WTC11 (cell line): ENCODE data around the gene RUVBL2. TPM values are rescaled to one million over a fixed set of nuclear protein-coding genes. Genes with fewer than 3 reads are reported as not detected.

Source experiments
- ATAC-seq: fragments of 200-7000 bp; cut with Tn5 transposase; 2 replicates; pipeline ENCODE4 v1.10.0; 2021; ENCODE audit warnings: mild to moderate bottlenecking, moderate library complexity
- CTCF ChIA-PET: fragments of 300-600 bp; sonication (Branson Sonifier 250); formaldehyde crosslinking; loops from one replicate; lab custom pipeline; 2021; ENCODE audit warnings: antibody characterized with exemption; lab: Charles Lee
- POLR2A ChIA-PET: fragments of 350-600 bp; sonication (Branson Sonifier 250); formaldehyde crosslinking; loops from one replicate; lab custom pipeline; 2021; ENCODE audit warnings: antibody characterized with exemption; lab: Charles Lee
- DNase-seq: peaks from one replicate; pipeline ENCODE4 v3.0.0; 2021; ENCODE audit warnings: low spot score
- H3K27ac Mint-ChIP-seq: 2 replicates; pipeline ENCODE4 v1.8.0; 2021; ENCODE audit warnings: mixed read lengths
- H3K27me3 Mint-ChIP-seq: 2 replicates; pipeline ENCODE4 v1.8.0; 2021; ENCODE audit warnings: low read depth, mild to moderate bottlenecking, moderate library complexity, mixed read lengths
- H3K36me3 Mint-ChIP-seq: 2 replicates; pipeline ENCODE4 v1.8.0; 2021; ENCODE audit warnings: mixed read lengths
- H3K4me1 Mint-ChIP-seq: 2 replicates; pipeline ENCODE4 v1.8.0; 2022; ENCODE audit warnings: mixed read lengths
- H3K4me3 Mint-ChIP-seq: 2 replicates; pipeline ENCODE4 v1.8.0; 2021; ENCODE audit warnings: mild to moderate bottlenecking, moderate library complexity, mixed read lengths
- H3K9me3 Mint-ChIP-seq: 2 replicates; pipeline ENCODE4 v1.8.0; 2021; ENCODE audit warnings: mixed read lengths
- EMX1 ChIP-seq: fragments of 250-450 bp; sonication (Bioruptor Pico); IDR thresholded peaks from 2 replicates; pipeline ENCODE4 v1.8.0; 2021; ENCODE audit warnings: mild to moderate bottlenecking
- GTF2I ChIP-seq: fragments of 250-450 bp; sonication (Bioruptor Pico); conservative IDR thresholded peaks from 2 replicates; pipeline ENCODE4 v1.4.0; 2021; ENCODE audit warnings: mild to moderate bottlenecking
- JAZF1 ChIP-seq: fragments of 250-450 bp; sonication (Bioruptor Pico); IDR thresholded peaks from 2 replicates; pipeline ENCODE4 v1.9.0; 2021; ENCODE audit warnings: moderate library complexity, mild to moderate bottlenecking, inconsistent platforms
- NFATC4 ChIP-seq: fragments of 250-450 bp; sonication (Bioruptor Pico); IDR thresholded peaks from 2 replicates; pipeline ENCODE4 v1.9.0; 2021; ENCODE audit warnings: mild to moderate bottlenecking
- NFE2L1 ChIP-seq: sonication (generic); formaldehyde crosslinking; IDR thresholded peaks from 2 replicates; pipeline ENCODE4 v1.8.1; 2023; ENCODE audit warnings: missing genetic modification reagents
- NR1H2 ChIP-seq: sonication (generic); formaldehyde crosslinking; IDR thresholded peaks from 2 replicates; pipeline ENCODE4 v1.9.0; 2021; ENCODE audit warnings: mild to moderate bottlenecking, moderate library complexity, missing genetic modification reagents
- PRRX2 ChIP-seq: fragments of 250-450 bp; sonication (Bioruptor Pico); IDR thresholded peaks from 2 replicates; pipeline ENCODE4 v1.8.0; 2021; ENCODE audit warnings: mild to moderate bottlenecking
- RORB ChIP-seq: fragments of 250-450 bp; sonication (Bioruptor Pico); IDR thresholded peaks from 2 replicates; pipeline ENCODE4 v1.9.0; 2021; ENCODE audit warnings: mild to moderate bottlenecking
- SOX15 ChIP-seq: fragments of 250-450 bp; sonication (Bioruptor Pico); IDR thresholded peaks from 2 replicates; pipeline ENCODE4 v1.9.0; 2021; ENCODE audit warnings: mild to moderate bottlenecking
- TP53 ChIP-seq: sonication (generic); formaldehyde crosslinking; IDR thresholded peaks from 2 replicates; pipeline ENCODE4 v1.8.1; 2023; ENCODE audit warnings: mild to moderate bottlenecking, missing genetic modification reagents
- ZNF121 ChIP-seq: sonication (generic); formaldehyde crosslinking; IDR thresholded peaks from 2 replicates; pipeline ENCODE4 v1.8.0; 2023; ENCODE audit warnings: missing genetic modification reagents
- ZNF232 ChIP-seq: sonication (generic); formaldehyde crosslinking; IDR thresholded peaks from 2 replicates; pipeline ENCODE4 v1.8.0; 2022; ENCODE audit warnings: mild to moderate bottlenecking, missing genetic modification reagents
- total RNA-seq: library from RNA; stranded (reverse); gene quantifications from 3 replicates; pipeline ENCODE4 v1.2.3, GENCODE V29; 2021
- TF ChIP-seq, protein P1 (sequence below): sonication (generic); formaldehyde crosslinking; IDR thresholded peaks from 2 replicates; pipeline ENCODE4 v1.8.1; 2023; ENCODE audit warnings: mild to moderate bottlenecking, missing genetic modification reagents, borderline replicate concordance
- TF ChIP-seq, protein P2 (sequence below): sonication (generic); formaldehyde crosslinking; IDR thresholded peaks from 2 replicates; pipeline ENCODE4 v1.8.1; 2022; ENCODE audit warnings: missing genetic modification reagents, borderline replicate concordance
- TF ChIP-seq, protein P3 (sequence below): sonication (generic); formaldehyde crosslinking; IDR thresholded peaks from 2 replicates; pipeline ENCODE4 v1.8.0; 2022; ENCODE audit warnings: missing genetic modification reagents
- TF ChIP-seq, protein P4 (sequence below): fragments of 250-450 bp; sonication (Bioruptor Pico); IDR thresholded peaks from 2 replicates; pipeline ENCODE4 v1.9.0; 2021; ENCODE audit warnings: mild to moderate bottlenecking
- TF ChIP-seq, protein P5 (sequence below): fragments of 250-450 bp; sonication (Bioruptor Pico); IDR thresholded peaks from 2 replicates; pipeline ENCODE4 v2.1.2; 2022; ENCODE audit warnings: mild to moderate bottlenecking, moderate library complexity
- TF ChIP-seq, protein P6 (sequence below): sonication (generic); formaldehyde crosslinking; IDR thresholded peaks from 2 replicates; pipeline ENCODE4 v1.8.0; 2023; ENCODE audit warnings: missing genetic modification reagents
- TF ChIP-seq, protein P7 (sequence below): sonication (generic); formaldehyde crosslinking; IDR thresholded peaks from 2 replicates; pipeline ENCODE4 v1.8.1; 2022; ENCODE audit warnings: mild to moderate bottlenecking, moderate library complexity, missing genetic modification reagents
- TF ChIP-seq, protein P8 (sequence below): sonication (generic); formaldehyde crosslinking; IDR thresholded peaks from 2 replicates; pipeline ENCODE4 v1.8.1; 2023; ENCODE audit warnings: mild to moderate bottlenecking, moderate library complexity, missing genetic modification reagents

RUVBL2 gene
- total RNA-seq, 1 experiment from 2014 or later: 178 TPM

DNA sequence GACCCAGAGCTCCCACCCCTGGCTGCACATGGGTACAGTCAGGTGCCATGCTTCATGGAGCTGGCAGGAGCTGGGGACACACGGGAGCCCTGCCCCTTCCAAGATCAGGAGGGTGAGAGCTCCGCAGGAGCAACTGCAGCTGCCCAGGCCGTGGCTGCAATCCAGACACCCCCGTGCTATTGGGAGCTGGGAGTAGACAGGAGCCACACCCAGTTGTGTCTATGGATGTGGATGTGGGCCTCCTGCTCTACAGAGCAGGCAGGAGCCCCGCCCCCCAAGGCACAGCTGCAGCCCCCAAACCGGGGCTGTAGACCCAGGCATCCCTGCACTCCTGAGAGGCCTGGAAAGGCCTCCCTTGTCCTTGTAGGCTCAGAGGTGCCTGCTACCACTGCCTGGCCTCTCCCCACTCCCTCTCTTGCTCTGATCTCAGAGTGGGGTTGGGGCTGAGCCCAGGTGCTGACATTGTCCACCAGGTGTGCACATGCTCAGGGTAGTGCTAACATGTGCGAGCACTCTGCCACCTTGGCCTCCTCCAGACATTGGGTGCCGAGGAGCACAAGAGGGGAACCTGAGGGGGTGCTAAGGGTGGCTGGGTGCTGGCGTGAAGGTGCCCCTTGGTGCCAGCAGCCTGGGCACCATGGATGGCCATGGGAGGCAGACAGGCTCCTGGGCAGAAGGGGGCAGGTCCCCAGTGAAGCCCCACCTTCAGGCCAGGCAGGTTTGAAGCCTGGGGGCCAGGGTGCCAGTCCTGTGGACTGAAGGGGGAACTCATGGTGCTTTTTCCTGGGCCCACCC lies 47.0 kb upstream of the RUVBL2 start (continued):
- TF ChIP-seq, protein P1, sequence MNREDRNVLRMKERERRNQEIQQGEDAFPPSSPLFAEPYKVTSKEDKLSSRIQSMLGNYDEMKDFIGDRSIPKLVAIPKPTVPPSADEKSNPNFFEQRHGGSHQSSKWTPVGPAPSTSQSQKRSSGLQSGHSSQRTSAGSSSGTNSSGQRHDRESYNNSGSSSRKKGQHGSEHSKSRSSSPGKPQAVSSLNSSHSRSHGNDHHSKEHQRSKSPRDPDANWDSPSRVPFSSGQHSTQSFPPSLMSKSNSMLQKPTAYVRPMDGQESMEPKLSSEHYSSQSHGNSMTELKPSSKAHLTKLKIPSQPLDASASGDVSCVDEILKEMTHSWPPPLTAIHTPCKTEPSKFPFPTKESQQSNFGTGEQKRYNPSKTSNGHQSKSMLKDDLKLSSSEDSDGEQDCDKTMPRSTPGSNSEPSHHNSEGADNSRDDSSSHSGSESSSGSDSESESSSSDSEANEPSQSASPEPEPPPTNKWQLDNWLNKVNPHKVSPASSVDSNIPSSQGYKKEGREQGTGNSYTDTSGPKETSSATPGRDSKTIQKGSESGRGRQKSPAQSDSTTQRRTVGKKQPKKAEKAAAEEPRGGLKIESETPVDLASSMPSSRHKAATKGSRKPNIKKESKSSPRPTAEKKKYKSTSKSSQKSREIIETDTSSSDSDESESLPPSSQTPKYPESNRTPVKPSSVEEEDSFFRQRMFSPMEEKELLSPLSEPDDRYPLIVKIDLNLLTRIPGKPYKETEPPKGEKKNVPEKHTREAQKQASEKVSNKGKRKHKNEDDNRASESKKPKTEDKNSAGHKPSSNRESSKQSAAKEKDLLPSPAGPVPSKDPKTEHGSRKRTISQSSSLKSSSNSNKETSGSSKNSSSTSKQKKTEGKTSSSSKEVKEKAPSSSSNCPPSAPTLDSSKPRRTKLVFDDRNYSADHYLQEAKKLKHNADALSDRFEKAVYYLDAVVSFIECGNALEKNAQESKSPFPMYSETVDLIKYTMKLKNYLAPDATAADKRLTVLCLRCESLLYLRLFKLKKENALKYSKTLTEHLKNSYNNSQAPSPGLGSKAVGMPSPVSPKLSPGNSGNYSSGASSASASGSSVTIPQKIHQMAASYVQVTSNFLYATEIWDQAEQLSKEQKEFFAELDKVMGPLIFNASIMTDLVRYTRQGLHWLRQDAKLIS (CRISPR knock-in tag): no peak
- TF ChIP-seq JAZF1 (CRISPR knock-in tag) (no peak), ZNF232 (CRISPR knock-in tag) (no peak), GTF2I (CRISPR knock-in tag) (no peak), TP53 (CRISPR knock-in tag) (no peak), NR1H2 (CRISPR knock-in tag) (no peak), EMX1 (CRISPR knock-in tag) (no peak), RORB (CRISPR knock-in tag) (no peak)
- TF ChIP-seq, protein P2, sequence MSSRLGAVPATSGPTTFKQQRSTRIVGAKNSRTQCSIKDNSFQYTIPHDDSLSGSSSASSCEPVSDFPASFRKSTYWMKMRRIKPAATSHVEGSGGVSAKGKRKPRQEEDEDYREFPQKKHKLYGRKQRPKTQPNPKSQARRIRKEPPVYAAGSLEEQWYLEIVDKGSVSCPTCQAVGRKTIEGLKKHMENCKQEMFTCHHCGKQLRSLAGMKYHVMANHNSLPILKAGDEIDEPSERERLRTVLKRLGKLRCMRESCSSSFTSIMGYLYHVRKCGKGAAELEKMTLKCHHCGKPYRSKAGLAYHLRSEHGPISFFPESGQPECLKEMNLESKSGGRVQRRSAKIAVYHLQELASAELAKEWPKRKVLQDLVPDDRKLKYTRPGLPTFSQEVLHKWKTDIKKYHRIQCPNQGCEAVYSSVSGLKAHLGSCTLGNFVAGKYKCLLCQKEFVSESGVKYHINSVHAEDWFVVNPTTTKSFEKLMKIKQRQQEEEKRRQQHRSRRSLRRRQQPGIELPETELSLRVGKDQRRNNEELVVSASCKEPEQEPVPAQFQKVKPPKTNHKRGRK (CRISPR knock-in tag): no peak

DNA sequence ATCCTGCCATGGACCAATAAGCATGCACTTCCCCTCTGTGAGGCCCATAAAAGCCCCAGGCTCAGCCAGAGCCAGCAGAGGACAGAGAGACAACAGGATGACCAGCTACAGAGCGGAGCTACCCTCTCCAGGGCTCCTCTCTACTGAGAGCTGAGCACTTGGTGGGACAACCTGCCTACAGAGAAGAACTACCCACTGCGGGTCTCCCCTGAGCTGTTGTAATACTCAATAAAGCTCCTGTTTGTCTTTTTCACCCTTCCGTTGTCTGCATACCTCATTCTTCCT lies 46.5 kb upstream of the RUVBL2 start:
- Mint-ChIP-seq H3K9me3 (no peaks in the 10 kb centered on the region), H3K27me3 (peaks cover 14% of the 10 kb centered on the region), H3K27ac (no peak overlapping the region), H3K36me3 (peaks cover under 1% of the 10 kb centered on the region; the same call in 1 of the 2 replicates), H3K4me1 (no peaks in the 10 kb centered on the region), H3K4me3 (no peak overlapping the region)
- ChIA-PET POLR2A (no interaction called here), CTCF (interaction anchor here (0.9 kb wide), 1 partner anchor 23 kb away, joined by 3 read pairs; no protein-coding TSS in a partner anchor)
- DNase-seq (no peak), ATAC-seq (no peak)
- TF ChIP-seq NFE2L1: no peak
- TF ChIP-seq ZNF121 (CRISPR knock-in tag): no peak
- TF ChIP-seq, protein P3, sequence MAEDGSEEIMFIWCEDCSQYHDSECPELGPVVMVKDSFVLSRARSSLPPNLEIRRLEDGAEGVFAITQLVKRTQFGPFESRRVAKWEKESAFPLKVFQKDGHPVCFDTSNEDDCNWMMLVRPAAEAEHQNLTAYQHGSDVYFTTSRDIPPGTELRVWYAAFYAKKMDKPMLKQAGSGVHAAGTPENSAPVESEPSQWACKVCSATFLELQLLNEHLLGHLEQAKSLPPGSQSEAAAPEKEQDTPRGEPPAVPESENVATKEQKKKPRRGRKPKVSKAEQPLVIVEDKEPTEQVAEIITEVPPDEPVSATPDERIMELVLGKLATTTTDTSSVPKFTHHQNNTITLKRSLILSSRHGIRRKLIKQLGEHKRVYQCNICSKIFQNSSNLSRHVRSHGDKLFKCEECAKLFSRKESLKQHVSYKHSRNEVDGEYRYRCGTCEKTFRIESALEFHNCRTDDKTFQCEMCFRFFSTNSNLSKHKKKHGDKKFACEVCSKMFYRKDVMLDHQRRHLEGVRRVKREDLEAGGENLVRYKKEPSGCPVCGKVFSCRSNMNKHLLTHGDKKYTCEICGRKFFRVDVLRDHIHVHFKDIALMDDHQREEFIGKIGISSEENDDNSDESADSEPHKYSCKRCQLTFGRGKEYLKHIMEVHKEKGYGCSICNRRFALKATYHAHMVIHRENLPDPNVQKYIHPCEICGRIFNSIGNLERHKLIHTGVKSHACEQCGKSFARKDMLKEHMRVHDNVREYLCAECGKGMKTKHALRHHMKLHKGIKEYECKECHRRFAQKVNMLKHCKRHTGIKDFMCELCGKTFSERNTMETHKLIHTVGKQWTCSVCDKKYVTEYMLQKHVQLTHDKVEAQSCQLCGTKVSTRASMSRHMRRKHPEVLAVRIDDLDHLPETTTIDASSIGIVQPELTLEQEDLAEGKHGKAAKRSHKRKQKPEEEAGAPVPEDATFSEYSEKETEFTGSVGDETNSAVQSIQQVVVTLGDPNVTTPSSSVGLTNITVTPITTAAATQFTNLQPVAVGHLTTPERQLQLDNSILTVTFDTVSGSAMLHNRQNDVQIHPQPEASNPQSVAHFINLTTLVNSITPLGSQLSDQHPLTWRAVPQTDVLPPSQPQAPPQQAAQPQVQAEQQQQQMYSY (CRISPR knock-in tag): no peak
- no peak for TF ChIP-seq NFATC4
- TF ChIP-seq, protein P4, sequence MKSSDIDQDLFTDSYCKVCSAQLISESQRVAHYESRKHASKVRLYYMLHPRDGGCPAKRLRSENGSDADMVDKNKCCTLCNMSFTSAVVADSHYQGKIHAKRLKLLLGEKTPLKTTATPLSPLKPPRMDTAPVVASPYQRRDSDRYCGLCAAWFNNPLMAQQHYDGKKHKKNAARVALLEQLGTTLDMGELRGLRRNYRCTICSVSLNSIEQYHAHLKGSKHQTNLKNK (CRISPR knock-in tag): no peak
- TF ChIP-seq PRRX2 (CRISPR knock-in tag): no peak
- TF ChIP-seq, protein P5, sequence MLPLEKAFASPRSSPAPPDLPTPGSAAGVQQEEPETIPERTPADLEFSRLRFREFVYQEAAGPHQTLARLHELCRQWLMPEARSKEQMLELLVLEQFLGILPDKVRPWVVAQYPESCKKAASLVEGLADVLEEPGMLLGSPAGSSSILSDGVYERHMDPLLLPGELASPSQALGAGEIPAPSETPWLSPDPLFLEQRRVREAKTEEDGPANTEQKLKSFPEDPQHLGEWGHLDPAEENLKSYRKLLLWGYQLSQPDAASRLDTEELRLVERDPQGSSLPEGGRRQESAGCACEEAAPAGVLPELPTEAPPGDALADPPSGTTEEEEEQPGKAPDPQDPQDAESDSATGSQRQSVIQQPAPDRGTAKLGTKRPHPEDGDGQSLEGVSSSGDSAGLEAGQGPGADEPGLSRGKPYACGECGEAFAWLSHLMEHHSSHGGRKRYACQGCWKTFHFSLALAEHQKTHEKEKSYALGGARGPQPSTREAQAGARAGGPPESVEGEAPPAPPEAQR (CRISPR knock-in tag): no peak
- TF ChIP-seq, protein P6, sequence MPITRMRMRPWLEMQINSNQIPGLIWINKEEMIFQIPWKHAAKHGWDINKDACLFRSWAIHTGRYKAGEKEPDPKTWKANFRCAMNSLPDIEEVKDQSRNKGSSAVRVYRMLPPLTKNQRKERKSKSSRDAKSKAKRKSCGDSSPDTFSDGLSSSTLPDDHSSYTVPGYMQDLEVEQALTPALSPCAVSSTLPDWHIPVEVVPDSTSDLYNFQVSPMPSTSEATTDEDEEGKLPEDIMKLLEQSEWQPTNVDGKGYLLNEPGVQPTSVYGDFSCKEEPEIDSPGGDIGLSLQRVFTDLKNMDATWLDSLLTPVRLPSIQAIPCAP: no peak
- TF ChIP-seq, protein P7, sequence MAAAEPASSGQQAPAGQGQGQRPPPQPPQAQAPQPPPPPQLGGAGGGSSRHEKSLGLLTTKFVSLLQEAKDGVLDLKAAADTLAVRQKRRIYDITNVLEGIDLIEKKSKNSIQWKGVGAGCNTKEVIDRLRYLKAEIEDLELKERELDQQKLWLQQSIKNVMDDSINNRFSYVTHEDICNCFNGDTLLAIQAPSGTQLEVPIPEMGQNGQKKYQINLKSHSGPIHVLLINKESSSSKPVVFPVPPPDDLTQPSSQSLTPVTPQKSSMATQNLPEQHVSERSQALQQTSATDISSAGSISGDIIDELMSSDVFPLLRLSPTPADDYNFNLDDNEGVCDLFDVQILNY: no peak
- TF ChIP-seq, protein P8, sequence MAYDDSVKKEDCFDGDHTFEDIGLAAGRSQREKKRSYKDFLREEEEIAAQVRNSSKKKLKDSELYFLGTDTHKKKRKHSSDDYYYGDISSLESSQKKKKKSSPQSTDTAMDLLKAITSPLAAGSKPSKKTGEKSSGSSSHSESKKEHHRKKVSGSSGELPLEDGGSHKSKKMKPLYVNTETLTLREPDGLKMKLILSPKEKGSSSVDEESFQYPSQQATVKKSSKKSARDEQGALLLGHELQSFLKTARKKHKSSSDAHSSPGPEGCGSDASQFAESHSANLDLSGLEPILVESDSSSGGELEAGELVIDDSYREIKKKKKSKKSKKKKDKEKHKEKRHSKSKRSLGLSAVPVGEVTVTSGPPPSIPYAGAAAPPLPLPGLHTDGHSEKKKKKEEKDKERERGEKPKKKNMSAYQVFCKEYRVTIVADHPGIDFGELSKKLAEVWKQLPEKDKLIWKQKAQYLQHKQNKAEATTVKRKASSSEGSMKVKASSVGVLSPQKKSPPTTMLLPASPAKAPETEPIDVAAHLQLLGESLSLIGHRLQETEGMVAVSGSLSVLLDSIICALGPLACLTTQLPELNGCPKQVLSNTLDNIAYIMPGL (CRISPR knock-in tag): no peak
- TF ChIP-seq ZNF232 (CRISPR knock-in tag): no peak
- no peak for TF ChIP-seq SOX15 (CRISPR knock-in tag)
